Upper lobe of right lung (tissue), 1 donor: Measurements from ENCODE around the gene NOL9. TPM values are rescaled to one million over a fixed set of nuclear protein-coding genes. Genes with fewer than 3 reads are reported as not detected.

Experiments used
- ATAC-seq: fragments of 200-7000 bp; cut with Tn5 transposase; one replicate; pipeline ENCODE4 v1.9.1; 2020; ENCODE audit warnings: mild to moderate bottlenecking, moderate library complexity
- DNase-seq: peaks from one replicate; pipeline ENCODE4 v3.0.0-alpha.2; 2020
- H3K27ac ChIP-seq: fragments of 200-600 bp; one replicate; pipeline ENCODE4 v1.8.0; 2022
- H3K27me3 ChIP-seq: fragments of 200-600 bp; one replicate; pipeline ENCODE4 v1.8.0; 2022; ENCODE audit warnings: mild to moderate bottlenecking
- H3K36me3 ChIP-seq: fragments of 200-600 bp; one replicate; pipeline ENCODE4 v1.8.0; 2022
- H3K4me1 ChIP-seq: fragments of 200-600 bp; one replicate; pipeline ENCODE4 v1.8.0; 2022
- H3K4me3 ChIP-seq: fragments of 200-600 bp; one replicate; pipeline ENCODE4 v1.8.0; 2022; ENCODE audit warnings: mild to moderate bottlenecking
- H3K9me3 ChIP-seq: fragments of 200-600 bp; one replicate; pipeline ENCODE4 v1.8.0; 2022
- intact Hi-C: fragments of 100-400 bp; cut with DNase I; formaldehyde crosslinking; loops from one replicate; pipeline ENCODE4 v1.11.0; 2022
- total RNA-seq: library from RNA; stranded (reverse); fragmentation: NEBNext Ultra II Directional; extraction: Animal tissue kit (Norgen Biotek cat#: 25700); gene quantifications from one replicate; pipeline ENCODE4 v1.2.1, GENCODE V29; 2021
- TF ChIP-seq, protein P1 (sequence below): fragments of 200-600 bp; IDR thresholded peaks from one replicate; pipeline ENCODE4 v1.8.0; 2022; ENCODE audit warnings: antibody characterized with exemption
- donor health status: DM: no; HTN: yes; CAD: no; lungs with severe emphysema.

The NOL9 gene
- total RNA-seq, 1 donor from 2014 or later = 23.6 TPM

GRCh38 chr1:6507037-6507428 is 47.3 kb downstream of the NOL9 start:
- ATAC-seq (peak; percentile 58), DNase-seq (no peak)
- intact Hi-C loops = no loop called here
- TF ChIP-seq, protein P1, sequence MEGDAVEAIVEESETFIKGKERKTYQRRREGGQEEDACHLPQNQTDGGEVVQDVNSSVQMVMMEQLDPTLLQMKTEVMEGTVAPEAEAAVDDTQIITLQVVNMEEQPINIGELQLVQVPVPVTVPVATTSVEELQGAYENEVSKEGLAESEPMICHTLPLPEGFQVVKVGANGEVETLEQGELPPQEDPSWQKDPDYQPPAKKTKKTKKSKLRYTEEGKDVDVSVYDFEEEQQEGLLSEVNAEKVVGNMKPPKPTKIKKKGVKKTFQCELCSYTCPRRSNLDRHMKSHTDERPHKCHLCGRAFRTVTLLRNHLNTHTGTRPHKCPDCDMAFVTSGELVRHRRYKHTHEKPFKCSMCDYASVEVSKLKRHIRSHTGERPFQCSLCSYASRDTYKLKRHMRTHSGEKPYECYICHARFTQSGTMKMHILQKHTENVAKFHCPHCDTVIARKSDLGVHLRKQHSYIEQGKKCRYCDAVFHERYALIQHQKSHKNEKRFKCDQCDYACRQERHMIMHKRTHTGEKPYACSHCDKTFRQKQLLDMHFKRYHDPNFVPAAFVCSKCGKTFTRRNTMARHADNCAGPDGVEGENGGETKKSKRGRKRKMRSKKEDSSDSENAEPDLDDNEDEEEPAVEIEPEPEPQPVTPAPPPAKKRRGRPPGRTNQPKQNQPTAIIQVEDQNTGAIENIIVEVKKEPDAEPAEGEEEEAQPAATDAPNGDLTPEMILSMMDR = no peak
- peaks cover 15% of the 10 kb centered on the region for H3K4me1 ChIP-seq
- H3K27ac ChIP-seq = no peak overlapping the region
- H3K27me3 ChIP-seq = no peaks in the 10 kb centered on the region
- no peak overlapping the region for H3K4me3 ChIP-seq
- no peaks in the 10 kb centered on the region for H3K36me3 ChIP-seq
- no peaks in the 10 kb centered on the region for H3K9me3 ChIP-seq

DNA sequence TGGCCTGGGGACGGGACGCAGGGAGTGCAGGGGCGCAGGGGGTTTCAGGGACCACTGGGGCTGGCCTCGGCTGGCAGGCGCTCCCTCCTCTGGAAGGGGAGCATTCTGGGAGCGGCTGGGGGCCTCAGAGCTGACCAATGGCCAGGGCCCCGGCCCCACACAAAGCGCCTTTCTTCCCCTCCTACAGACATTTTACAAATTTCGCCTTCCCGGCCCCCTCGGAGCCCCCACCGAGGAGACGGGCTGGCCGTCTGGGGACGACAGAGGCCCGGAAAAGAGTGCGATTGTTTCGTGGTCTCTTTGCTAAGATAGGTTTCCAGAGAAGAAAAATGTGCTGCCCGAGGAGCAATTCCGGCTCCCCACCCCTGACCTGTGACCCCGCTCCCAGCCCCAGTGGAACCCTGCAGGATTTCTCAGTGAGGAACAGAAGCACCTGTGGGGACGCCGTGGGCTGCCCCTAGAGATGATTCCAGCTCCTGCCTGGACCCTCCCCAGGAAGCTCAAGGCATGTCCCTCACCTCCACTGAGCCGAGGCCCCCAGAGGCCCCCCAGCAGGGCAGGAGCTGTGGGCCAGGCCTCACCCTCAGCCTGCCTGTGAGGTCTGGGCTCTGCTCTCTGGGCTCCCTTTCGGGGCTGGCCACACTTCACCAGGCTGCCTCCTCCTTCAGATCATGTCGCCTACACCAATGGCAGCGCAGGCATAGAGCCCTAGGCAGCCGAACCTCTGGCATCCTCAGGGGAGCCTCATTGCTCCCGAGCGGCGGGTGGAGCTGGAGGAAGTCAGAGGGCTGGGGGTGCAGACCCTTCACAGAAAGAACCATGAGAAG is 47.9 kb downstream of the NOL9 start:
- TF ChIP-seq, protein P1 = no peak
- intact Hi-C loops = no loop called here
- no peak overlapping the region for H3K27ac ChIP-seq
- no peaks in the 10 kb centered on the region for H3K9me3 ChIP-seq
- H3K27me3 ChIP-seq = no peaks in the 10 kb centered on the region
- no peak for DNase-seq
- ATAC-seq = no peak
- H3K4me3 ChIP-seq = no peak overlapping the region
- H3K36me3 ChIP-seq = no peaks in the 10 kb centered on the region
- H3K4me1 ChIP-seq = peaks cover 21% of the 10 kb centered on the region

DNA sequence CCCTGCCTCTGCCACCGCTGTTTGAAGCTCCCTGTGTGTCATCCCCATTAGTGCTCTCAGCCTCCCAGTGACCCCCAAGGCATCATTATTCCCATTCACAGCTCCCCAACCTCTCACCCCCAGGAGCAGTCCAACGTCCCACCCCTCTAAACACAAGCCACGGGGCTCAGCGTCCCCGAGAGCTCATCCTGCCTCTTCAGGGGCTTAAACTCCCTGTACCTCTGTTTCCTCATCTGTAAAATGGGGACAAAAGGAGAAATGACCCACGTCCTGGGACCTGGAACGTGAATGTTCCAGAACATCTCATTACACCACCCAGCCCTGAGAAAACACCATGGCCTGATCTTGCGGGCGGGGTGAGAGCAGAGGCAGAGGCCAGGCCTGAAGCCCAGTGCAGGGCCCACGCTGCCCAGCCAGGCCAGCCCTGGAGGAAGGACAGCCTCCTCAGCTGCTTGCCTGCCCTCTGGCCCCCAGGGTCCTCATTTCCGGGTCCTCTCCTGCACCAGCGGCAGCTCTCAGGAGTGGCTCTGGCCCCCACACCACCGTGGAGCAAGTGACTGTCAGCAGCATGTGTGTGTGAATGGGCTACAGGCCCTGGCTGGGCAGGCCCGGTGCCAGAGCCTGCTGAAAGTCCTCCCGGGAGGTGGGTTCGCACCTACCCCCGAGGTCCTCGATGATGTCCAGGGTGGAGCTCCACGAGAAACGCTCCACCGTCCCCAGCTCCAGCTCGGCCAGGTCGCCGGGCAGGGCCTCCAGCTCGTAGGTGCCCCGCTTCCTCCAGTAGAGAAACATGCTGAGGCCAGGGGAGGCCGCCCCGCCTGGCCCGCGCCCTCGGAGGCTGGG is 48.7 kb downstream of the NOL9 start:
- Histone ChIP-seq H3K27ac (no peak overlapping the region), H3K4me1 (peaks cover 21% of the 10 kb centered on the region), H3K36me3 (no peaks in the 10 kb centered on the region), H3K4me3 (no peak overlapping the region), H3K27me3 (no peaks in the 10 kb centered on the region), H3K9me3 (no peaks in the 10 kb centered on the region)
- intact Hi-C loops = no loop called here
- ATAC-seq (no peak), DNase-seq (no peak)
- TF ChIP-seq, protein P1 = no peak

GRCh38 chr1:6504887-6505286 is 49.4 kb downstream of the NOL9 start:
- intact Hi-C loops = no loop called here
- no peaks in the 10 kb centered on the region for H3K27me3 ChIP-seq
- no peak for DNase-seq
- no peak for ATAC-seq
- H3K4me1 ChIP-seq = peaks cover 21% of the 10 kb centered on the region
- no peak overlapping the region for H3K4me3 ChIP-seq
- no peaks in the 10 kb centered on the region for H3K9me3 ChIP-seq
- H3K27ac ChIP-seq = no peak overlapping the region
- TF ChIP-seq, protein P1 = no peak
- no peaks in the 10 kb centered on the region for H3K36me3 ChIP-seq

DNA sequence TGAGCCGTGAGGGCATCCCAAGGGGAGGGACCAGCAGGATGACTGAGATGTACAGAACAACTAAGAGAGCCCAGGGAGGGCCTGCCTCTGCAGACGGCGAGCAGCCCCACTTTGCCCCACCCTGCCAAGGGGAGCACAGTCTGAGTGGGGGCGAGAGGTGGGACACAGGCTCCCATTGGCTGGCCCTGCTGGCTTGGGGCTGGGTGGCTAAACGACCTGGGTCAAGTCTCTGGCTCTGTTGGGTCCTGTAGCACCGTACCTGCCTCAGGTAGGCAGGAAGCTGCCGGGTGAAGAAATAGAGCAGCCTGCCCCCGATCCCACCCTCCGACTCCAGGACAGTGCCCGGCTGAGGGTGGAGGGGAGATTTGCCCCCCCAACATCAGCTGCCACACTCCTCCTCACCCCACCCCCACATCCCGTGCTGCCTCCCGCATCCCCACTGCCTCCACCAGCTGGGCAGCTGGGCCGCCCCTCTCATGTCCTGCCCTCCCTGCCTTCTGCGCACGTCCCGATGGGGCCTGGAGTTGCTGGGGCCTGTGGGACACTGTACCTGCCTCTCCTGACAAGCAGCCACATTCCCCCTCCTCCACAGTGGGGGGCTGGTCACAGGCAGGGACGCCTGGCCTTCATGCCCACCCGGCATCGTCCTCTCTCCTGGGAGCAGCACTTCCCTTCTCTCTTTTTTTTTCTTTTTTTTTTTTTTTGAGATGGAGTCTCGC is 50.3 kb downstream of the NOL9 start:
- intact Hi-C loops = no loop called here
- Histone ChIP-seq H3K4me3 (no peak overlapping the region), H3K27me3 (no peaks in the 10 kb centered on the region), H3K4me1 (peaks cover 21% of the 10 kb centered on the region), H3K36me3 (no peaks in the 10 kb centered on the region), H3K9me3 (no peaks in the 10 kb centered on the region), H3K27ac (no peak overlapping the region)
- no peak for ATAC-seq
- no peak for DNase-seq
- TF ChIP-seq, protein P1 = no peak
